HG02798 (cell line): ENCODE data around the gene ZNF664.

Experiments used
- ATAC-seq: cut with Tn5 transposase; IDR thresholded peaks from one replicate; pipeline ENCODE4 v1.9.1; 2021; ENCODE audit warnings: mild to moderate bottlenecking; ENCODE audit not compliant: unreplicated experiment, poor library complexity

Gene ZNF664

DNA sequence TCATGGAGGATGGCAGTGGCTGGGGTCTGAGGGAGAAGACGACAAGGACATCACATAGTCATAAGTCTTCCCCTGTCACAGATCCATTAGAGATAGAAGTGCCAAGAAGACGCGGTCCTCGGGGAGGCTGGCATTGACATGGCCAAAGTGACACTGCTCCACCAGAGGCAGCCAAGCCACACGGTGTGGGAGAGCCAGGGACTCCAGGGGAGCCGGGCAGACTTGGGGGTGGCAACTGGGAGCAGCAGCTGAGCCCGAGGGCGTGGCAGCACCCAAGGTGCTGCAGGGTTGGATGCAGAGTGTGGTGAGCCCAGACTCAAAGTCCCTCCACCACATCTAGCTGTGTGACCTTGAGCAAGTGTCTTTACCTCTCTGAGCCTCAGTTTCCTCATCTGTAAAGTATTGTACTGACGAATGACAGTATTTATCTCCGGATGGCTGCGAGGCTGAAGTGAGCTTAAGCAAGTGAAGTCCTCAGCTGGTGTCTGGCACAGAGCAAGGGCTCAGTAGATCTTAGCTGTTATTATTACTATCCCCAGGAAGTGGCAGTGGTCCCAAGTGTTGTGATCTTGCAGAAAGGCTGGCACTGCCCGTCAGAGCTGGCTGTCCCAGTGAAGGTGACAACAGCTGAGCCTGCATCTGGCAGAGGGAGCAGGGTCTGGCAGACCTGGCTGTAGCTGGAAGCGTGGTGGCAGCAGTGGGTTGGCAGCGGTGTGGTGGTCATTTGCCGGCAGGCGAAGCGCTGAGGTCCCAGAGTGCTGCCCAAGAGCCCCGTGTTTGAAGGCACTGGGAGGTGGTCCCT, 54.9 kb downstream of the ZNF664 start:
- ATAC-seq = no peak

DNA sequence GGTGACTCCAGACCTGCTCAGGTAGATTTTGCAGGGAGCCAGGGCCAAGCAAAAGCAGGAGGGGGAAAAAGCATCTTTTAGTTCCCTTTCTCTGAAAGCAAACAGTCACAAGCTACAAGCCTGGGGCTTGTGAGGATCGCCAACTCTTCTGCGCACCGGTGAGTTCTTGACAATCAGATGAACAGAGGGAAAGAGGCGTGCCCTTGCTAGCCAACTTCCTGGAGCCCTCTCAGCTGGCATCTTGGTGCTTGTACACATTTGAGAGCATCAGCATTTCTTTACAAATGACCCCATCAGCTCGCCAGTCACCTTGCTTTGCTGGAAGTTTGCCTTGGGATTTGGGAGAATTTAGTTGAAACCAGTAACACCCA, 55.5 kb downstream of the ZNF664 start:
- no peak for ATAC-seq

DNA sequence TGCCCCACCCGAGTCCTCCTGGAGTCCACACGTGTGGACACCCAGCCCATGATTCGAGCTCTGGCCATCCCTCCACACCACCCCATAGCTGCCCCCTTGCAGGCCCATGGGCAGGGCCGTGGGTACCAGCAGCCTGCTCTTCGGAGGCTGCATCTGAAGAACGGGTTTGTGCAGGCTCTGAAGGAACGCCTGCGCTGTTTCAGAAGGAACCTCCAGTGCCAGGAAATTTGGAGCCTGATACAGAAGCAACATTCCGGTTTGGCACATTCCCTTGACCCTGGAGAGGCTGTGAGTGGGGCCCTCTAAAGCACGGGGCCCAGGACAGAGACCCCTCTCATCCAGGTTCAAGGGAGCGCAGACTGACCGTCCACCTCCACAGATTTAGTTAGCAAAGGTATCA, 57.0 kb downstream of the ZNF664 start:
- ATAC-seq = no peak

DNA sequence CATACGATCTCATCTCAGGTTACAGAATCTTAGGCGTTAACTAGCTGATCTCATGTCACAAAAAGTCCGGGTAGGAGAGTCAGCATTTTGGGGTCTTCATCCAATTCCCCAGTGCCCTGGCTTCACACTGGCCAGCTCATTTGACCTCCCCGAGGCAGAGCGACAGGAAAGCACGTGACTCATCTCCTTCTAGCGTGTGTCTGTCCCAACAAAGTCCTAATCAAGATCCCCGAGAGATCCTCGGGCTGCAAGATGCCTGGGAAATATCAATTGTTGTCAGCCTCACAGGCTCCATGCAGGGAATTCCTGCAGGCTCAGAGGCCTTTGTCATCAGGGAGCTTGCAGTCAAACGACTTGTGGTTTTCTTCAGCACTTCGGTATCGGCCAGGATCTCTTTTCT, 57.5 kb downstream of the ZNF664 start:
- no peak for ATAC-seq

DNA sequence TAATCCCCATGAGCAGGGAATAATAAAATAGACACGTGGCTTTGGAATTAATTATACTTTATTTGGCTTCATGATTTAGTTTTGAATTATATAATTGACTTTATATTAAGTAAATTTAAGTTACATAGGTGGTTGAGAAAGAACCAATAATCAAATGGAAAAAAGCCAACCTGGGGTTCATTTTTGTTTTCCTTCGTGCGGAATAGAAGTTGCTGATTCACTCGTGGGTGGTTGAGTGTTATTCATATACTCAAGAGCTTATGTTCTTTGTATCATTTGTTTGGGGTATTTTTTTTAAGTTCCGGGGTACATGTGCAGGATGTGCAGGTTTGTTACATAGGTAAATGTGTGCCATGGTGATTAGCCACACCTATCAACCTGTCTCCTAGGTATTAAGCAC, 58.0 kb downstream of the ZNF664 start:
- ATAC-seq = no peak

DNA sequence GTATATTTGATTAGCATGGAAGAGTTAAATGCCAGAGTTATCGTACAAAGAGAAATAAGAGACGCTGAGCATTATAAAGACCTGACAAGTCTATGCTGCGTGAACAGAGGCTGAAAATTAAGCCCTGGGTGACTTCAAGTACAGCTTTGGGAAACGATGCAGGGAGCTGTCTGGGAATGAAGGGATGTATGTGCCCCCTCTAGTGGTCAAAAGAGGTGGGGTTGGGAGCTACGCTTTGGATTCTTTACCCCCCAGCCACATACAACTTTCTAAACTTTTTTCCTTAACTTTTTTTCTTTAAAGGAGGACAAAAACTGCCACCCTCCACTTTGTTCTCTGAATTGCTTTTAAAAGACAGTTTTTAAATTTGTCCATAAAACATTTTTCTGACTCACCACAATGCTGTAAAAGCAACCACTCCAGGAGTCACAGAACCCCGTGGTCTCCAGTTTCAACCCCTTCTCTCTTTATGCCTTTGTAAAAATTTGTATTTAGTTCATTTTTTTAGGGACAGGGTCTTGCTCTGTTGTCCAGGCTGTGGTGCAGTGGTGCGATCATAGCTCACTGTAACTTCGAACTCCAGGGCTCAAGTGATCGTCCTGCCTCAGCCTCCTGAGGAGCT, 59.4 kb downstream of the ZNF664 start:
- ATAC-seq = no peak

DNA sequence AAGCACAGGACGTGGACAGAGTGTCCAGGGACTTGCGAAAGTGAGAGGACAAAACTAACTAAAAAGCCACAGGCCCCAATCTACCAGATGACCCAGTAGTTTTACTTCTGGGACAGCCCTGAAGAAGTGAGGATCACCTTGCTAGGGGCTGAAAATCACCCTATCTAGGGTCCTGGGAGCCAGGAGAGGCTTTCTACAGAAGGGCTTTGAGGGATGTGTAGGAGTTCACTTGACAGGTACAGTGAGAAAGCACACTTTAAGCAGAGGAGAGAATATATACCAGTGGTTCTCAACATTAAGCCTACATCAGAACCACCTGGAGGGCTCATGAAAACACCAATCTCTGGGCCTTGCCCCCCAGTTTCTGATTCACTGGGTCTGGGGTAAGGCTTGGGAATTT, 60.8 kb downstream of the ZNF664 start:
- no peak for ATAC-seq

DNA sequence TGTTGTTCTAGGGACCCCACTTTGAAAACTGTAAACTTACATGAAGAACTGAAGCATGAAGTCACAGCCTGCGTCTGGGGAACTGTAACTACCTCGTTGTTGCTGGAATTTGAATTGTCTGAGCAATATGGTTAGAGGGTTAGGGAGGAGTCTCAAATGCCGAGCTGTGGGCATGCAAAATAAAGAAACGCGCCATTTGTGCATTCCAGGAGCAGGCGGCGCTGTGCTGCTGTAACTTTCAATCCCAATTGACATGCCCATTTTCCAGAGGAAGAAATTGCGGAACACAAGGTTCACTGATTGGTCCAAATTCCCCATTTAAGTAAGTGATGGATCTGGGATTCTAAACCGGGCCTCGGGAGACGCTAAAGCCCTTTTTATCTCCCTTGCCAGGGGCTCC, 61.3 kb downstream of the ZNF664 start:
- no peak for ATAC-seq

DNA sequence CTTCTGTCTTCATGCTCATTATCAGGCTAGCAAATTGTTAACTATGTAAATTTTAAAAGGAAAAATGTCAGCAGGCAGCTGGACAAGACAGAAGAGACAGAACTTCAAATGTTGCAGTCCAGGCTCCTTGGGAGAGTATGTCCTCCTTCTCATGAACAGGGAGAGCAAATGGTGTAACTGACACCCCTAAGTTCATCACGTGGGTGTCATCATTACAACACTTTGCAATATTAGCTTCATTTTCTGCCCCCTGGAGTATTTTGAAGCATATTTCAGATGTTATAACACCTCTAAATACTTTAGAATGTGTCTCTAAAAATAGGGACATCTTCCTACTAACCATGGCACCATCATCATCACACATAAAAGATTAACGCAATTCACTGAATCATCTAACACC, 62.1 kb downstream of the ZNF664 start:
- no peak for ATAC-seq

DNA sequence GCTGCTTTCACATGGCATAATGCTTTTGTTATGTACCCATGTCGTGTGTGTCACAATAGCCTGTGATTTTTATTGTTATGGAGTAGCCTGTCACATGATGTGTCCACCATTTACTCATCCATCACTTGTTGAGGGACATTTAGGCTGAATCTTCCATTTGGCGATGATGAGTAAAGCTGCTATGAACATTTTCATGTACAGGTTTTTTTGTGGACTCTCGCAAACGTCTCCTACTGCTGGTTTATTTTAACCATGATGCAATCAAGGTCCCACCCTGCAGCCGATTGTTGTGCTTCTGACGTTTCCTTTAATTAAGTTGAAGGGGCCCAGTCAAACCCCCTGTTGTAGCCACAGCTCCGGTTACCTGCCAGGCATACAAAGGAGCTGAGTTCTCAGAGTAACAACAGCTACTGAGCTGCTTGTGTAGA, 63.2 kb downstream of the ZNF664 start:
- no peak for ATAC-seq

DNA sequence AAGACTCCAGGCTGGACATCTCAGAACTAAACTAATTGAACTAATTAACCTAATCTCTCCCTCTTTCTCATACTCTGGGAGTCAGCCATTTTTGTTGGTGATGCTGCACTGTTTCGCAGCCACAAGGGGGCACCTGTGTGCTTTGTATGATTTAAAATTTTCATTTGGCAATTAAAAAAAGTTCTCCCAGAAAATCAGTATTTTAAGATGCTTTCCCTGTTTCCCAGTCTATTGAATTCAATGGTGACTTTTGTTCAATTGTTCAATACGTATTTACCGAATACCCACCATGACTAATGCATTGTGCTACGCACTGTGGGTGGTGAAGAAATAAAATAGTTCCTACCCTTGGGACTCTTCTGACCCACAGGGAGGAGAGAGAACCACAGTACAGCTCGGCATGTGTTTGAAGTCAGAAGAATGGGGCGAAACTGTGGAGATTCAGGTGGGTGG, 63.7 kb downstream of the ZNF664 start:
- no peak for ATAC-seq

DNA sequence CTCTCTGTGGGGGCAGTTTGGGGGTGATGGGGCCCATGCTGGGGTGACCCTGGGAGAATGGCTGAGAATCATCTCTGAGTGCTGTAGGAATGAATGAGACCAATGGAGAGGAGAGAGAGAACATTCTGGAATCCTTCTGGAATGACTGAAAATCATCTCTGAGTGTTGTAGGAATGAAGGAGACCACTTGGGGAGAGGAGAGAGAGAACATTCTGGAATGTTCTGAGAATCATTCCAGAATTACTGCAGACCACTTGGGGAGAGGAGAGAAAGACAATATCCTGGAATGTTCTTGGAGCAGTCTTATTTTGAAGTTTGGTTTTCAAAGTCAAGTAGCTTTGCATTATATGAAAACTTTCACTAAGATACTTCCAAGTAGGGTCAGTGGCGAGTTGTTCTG, 64.3 kb downstream of the ZNF664 start:
- no peak for ATAC-seq

DNA sequence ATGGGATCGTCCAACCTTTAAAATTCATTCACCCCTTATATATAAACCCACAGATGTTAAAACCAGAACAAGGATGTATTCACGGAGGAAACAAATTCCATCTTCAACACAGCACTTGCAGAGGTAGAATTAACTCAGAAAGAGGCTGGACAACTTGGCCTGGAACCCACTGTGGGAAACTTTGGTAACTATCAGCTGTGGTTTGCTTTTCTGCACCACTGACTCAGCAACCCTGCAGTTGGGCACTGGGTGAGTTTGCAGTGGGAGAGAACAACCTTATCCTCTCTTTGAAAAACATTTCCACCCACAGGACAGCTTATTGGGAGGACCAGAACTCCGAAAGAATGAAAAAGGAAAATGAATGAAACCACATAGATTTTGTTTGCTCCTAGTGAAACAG, 66.3 kb downstream of the ZNF664 start:
- ATAC-seq = no peak

DNA sequence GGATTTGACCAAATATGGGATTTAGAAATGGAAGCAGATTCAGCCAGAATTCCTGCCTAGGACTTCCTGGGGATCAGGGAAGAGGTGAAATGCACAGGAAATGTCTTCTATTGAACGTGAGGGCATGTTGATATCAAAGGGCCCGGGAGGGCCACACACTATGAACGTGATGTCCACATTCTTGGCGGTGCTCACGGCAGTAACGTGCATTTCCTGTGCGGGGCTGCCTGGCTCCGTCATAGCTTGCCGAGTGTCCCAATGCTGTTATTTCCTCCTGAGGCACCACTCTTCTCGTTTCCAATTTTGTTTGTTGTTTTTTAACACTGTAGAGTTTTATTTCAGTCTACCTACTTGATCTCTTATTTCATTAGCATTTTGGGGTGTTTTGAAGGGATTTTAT, 67.3 kb downstream of the ZNF664 start:
- ATAC-seq = no peak

DNA sequence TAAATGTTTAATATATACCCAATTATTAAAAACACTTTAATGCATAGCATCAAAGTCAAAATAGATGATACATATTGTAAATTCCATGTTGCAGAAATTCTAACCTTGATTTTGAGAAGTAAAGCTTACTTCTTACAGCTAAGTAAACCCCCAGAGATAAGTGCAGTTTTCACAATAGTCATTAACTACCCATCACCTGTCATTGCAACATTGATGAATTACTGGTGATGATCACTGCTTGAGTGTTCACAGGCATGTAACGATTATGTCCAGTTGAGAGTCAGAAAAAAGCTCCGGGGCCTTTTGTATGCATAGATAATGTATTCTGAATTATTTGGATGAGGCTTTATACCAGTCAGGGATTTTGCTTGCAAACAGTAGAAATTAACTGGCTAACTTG, 67.7 kb downstream of the ZNF664 start:
- ATAC-seq = no peak

DNA sequence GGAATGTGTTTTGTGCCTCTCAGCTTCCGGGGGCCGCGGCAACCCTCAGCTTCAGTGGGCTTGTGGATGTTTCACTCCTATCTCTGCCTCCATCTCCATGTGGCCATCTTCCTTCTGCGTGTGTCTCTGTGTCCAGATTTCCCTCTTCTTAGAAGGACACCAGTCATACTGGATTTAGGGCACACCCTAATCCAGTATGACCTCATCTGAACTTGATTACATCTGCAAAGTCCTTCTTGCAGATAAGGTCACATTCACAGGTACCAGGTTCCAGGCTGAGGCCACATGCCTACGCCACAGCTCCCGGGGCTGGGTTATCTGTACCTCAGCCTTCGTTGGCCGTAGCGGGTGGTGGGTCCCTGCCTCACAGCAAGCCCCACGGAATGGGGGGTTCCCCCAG, 68.9 kb downstream of the ZNF664 start:
- ATAC-seq = no peak

DNA sequence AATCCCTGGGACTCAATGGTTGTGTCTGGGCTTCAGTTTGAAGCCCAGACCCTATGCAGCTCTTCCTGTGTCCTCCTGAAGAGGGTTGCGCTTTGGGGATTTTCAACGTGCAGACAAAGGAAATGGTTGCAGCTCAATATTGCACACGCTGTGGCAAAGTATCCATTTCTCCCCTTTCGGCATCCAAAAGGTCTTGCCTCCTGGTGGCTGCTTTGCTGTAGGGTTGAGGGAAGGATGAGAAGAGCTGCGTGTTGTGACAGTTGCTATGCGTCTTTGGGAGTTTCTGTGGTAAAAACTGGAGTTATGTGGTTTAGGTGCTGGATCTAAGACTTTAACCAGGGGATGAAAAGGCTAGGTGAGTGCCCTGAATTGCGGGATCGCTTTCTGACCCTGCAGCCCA, 71.0 kb downstream of the ZNF664 start:
- no peak for ATAC-seq

DNA sequence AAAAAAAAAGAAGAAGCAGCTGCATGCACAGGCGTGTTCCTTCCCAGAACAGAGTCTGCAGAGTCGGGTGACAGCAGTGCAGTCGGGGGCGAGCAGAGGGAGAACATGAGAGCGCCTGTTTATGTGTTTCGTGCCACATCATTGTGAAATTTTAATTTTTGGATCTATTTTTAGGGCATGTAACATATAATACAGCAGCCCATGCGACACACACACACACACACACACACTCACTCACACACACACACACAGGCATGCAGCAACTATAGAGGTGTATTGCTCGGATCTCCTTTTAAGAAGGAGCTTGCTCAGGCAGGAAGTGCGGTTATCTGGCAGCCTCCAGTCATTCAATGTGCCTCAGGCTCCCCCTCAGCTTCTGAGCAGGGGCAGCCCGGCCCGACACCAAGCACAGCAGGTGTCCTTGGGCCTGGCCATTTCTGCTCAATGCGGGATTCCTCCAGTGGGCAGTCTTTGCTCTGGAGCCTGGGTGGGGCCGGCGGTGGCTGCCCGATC, 71.8 kb downstream of the ZNF664 start:
- no peak for ATAC-seq

DNA sequence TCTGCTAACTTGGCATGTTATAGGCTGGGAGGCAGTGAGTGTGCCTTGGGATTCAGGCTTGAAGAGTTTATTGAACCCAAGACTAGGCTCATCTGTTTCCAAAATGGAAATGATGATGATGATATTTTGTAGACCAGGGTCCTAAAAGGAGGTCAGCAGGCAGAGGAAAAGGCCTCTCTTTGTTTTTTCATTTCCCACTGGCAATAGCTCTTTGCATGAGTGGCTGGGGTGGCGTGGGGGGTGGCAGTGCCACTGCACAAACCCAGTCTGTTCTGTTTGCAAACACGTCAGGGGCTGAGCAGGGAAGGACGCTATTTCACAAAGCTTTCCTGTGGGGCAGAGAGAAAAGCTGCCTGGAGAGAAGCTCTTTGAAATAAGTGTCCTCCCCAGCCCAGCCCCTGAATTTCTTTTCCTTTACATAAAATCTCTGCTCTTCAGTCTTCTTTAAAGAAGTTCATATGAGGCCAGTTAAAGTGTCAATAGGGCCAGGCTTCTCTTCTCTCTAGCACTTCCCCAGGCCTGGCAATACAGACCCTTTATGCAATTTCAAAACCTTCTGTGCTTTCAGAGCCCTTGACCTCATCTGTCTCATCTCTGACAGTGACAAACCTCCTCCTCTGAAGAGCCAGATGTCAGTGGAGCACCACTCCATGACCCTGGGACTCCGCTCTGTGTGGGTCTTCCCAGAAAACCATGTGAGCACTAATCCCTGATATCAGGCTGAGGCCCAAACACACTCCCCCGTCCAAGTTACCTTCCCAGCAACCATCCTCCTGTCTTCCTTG, 72.8 kb downstream of the ZNF664 start:
- ATAC-seq = no peak

DNA sequence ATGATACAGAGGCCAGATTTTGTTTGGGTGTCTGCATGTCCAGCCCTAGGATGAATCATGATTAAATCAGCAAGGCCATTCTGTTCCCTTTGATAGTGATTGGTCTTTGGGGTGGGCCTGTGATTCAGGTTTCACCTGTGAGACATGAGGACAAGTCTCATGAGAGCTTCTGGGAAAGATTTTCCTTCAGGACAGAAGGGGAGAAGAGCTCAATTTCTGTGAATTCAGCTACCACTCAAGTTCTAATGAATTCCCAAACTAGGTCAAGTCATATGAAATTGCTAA, 73.4 kb downstream of the ZNF664 start:
- no peak for ATAC-seq

DNA sequence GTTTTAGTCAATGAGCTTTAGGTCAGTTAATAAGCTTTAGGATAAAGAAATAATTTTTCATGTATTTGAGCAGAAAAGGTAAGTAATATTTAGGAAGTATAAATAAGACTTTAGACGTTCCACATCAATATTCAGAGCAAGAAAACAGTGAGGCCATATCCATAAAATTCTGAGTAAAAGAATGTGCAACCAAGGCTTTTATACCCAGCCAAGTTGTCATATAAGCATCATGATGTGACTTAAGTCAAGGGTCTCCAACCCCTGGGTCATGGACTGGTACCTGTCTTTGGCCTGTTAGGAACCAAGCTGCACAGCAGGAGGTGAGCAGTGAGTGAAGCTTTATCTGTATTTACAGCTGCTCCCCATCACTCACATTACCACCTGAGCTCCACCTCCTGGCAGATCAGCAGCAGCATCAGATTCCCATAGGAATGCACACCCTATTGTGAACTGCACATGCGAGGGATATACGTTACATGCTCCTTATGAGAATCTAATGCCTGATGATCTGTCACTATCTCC, 74.1 kb downstream of the ZNF664 start:
- no peak for ATAC-seq
